H1 (cell line): ENCODE measurements around the gene FSIP1. TPM values are rescaled to one million over a fixed set of nuclear protein-coding genes. Genes with fewer than 3 reads are reported as not detected.

ENCODE experiments used
- CTCF ChIA-PET: fragments of 300-600 bp; sonication (Branson Sonifier 250); formaldehyde crosslinking; loops from one replicate; lab custom pipeline; 2021; ENCODE audit not compliant: partially characterized antibody; lab: Charles Lee
- POLR2A ChIA-PET: fragments of 300-600 bp; sonication (Branson Sonifier 250); formaldehyde crosslinking; loops from one replicate; lab custom pipeline; 2021; ENCODE audit warnings: inconsistent platforms; ENCODE audit not compliant: partially characterized antibody; lab: Charles Lee
- DNase-seq, 2 experiments: peaks; one replicate each; pipeline versions ENCODE4 v3.0.0 to v3.0.0-alpha.2; 2010 to 2022; ENCODE audit warnings: low spot score in 2 of 2, low read depth in 1 of 2, mixed read lengths in 1 of 2
- FAIRE-seq: peaks from 2 replicates; lab custom pipeline; 2011; peaks lifted over from hg19 to GRCh38; lab: Jason Lieb, UNC
- H2AFZ ChIP-seq: 2 replicates; pipeline ENCODE4 v1.8.1; 2012; ENCODE audit warnings: low read length, inconsistent platforms
- H2AK5ac ChIP-seq: 2 replicates; pipeline ENCODE4 v1.6.1; 2013; ENCODE audit warnings: low read depth, low read length
- H2BK120ac ChIP-seq: replicated peaks from 2 replicates; pipeline ENCODE3; 2013; ENCODE audit warnings: low read depth, low read length, inconsistent platforms
- H2BK12ac ChIP-seq: 2 replicates; pipeline ENCODE4 v1.6.1; 2013; ENCODE audit warnings: low read depth, low read length
- H2BK15ac ChIP-seq: 2 replicates; pipeline ENCODE4 v1.6.1; 2013; ENCODE audit warnings: low read length
- H2BK20ac ChIP-seq: 2 replicates; pipeline ENCODE4 v1.6.1; 2013; ENCODE audit warnings: low read length
- H2BK5ac ChIP-seq: 2 replicates; pipeline ENCODE4 v1.6.1; 2013; ENCODE audit warnings: low read depth, low read length
- H3K14ac ChIP-seq: 2 replicates; pipeline ENCODE4 v1.6.1; 2013; ENCODE audit warnings: inconsistent platforms; ENCODE audit not compliant: insufficient read length
- H3K18ac ChIP-seq: 2 replicates; pipeline ENCODE4 v1.6.1; 2013; ENCODE audit warnings: low read length; ENCODE audit errors: extremely low read depth
- H3K23ac ChIP-seq: 2 replicates; pipeline ENCODE4 v1.6.1; 2013; ENCODE audit warnings: inconsistent platforms; ENCODE audit not compliant: insufficient read length
- H3K23me2 ChIP-seq: 2 replicates; pipeline ENCODE4 v1.6.1; 2013; ENCODE audit warnings: low read depth, low read length
- H3K27ac ChIP-seq: 2 replicates; pipeline ENCODE4 v1.6.1; 2011; ENCODE audit warnings: low read depth, low read length, inconsistent platforms
- H3K27me3 ChIP-seq, 4 experiments: replicated peaks in 1 of 4; 1 replicate in 1 of 4; 2 replicates in 3 of 4; pipeline versions ENCODE4 v1.6.1 to v1.8.1; 2011 to 2013; ENCODE audit warnings: low read length in 3 of 4, mild to moderate bottlenecking in 3 of 4, inconsistent platforms in 2 of 4, mixed read lengths in 2 of 4, moderate library complexity in 1 of 4; ENCODE audit not compliant: control insufficient read depth in 3 of 4, insufficient read depth in 3 of 4; ENCODE audit errors: extremely low read depth in 1 of 4
- H3K36me3 ChIP-seq, 4 experiments: 2 replicates each; pipeline versions ENCODE4 v1.6.1 to v1.8.1; 2011 to 2013; ENCODE audit warnings: mild to moderate bottlenecking in 4 of 4, low read length in 3 of 4, moderate library complexity in 2 of 4, control low read depth in 1 of 4, inconsistent platforms in 1 of 4; ENCODE audit not compliant: insufficient read depth in 4 of 4, control insufficient read depth in 2 of 4
- H3K4ac ChIP-seq: replicated peaks from 2 replicates; pipeline ENCODE3; 2013; ENCODE audit warnings: low read length, low read depth, mixed read lengths, inconsistent platforms; ENCODE audit not compliant: insufficient read length
- H3K4me1 ChIP-seq, 4 experiments: replicated peaks in 1 of 4; 1 replicate in 1 of 4; 2 replicates in 3 of 4; pipeline versions ENCODE4 v1.6.1 to v1.8.1; 2011 to 2013; ENCODE audit warnings: low read length in 3 of 4, inconsistent platforms in 2 of 4, mixed read lengths in 1 of 4; ENCODE audit not compliant: insufficient read depth in 4 of 4, control insufficient read depth in 3 of 4
- H3K4me2 ChIP-seq, 2 experiments: 2 replicates each; pipeline versions ENCODE4 v1.6.1 to v1.8.1; 2011 to 2013; ENCODE audit warnings: low read depth in 2 of 2, low read length in 2 of 2, control low read depth in 1 of 2, inconsistent platforms in 1 of 2, mild to moderate bottlenecking in 1 of 2; ENCODE audit not compliant: insufficient read depth in 1 of 2
- H3K4me3 ChIP-seq, 4 experiments: fragments of 200-600, 300-600 bp in 1 of 4; sonication (generic), shearing (Covaris generic), sonication (Bioruptor Twin) in 1 of 4; 2 replicates each; pipeline versions ENCODE4 v1.5.1 to v1.8.1; 2011 to 2016; ENCODE audit warnings: low read length in 4 of 4, low read depth in 3 of 4, control low read depth in 2 of 4, inconsistent platforms in 2 of 4, mild to moderate bottlenecking in 2 of 4, mixed read lengths in 1 of 4, moderate library complexity in 1 of 4; ENCODE audit not compliant: insufficient read depth in 2 of 4; ENCODE audit errors: extremely low read depth in 1 of 4
- H3K56ac ChIP-seq: replicated peaks from 2 replicates; pipeline ENCODE3; 2013; ENCODE audit warnings: low read depth, mild to moderate bottlenecking, mixed read lengths, low read length, inconsistent platforms; ENCODE audit not compliant: insufficient read length
- H3K79me1 ChIP-seq: 2 replicates; pipeline ENCODE4 v1.6.1; 2013; ENCODE audit warnings: low read depth, low read length, control low read depth
- H3K79me2 ChIP-seq, 2 experiments: 2 replicates each; pipeline versions ENCODE4 v1.6.1 to v1.8.1; 2012 to 2013; ENCODE audit warnings: low read length in 2 of 2, mild to moderate bottlenecking in 2 of 2, inconsistent platforms in 1 of 2; ENCODE audit not compliant: insufficient read depth in 2 of 2, control insufficient read depth in 1 of 2
- H3K9ac ChIP-seq, 4 experiments: replicated peaks in 1 of 4; 1 replicate in 1 of 4; 2 replicates in 3 of 4; pipeline versions ENCODE4 v1.6.1 to v1.8.1; 2011 to 2013; ENCODE audit warnings: low read depth in 3 of 4, low read length in 3 of 4, control low read depth in 2 of 4, mild to moderate bottlenecking in 2 of 4, moderate library complexity in 2 of 4, inconsistent platforms in 1 of 4; ENCODE audit errors: extremely low read depth in 1 of 4
- H3K9me3 ChIP-seq, 2 experiments: 2 replicates each; pipeline versions ENCODE4 v1.6.1 to v1.8.1; 2012 to 2013; ENCODE audit warnings: mild to moderate bottlenecking in 2 of 2, moderate library complexity in 2 of 2, control low read depth in 1 of 2, inconsistent platforms in 1 of 2, low read depth in 1 of 2, low read length in 1 of 2, mixed read lengths in 1 of 2; ENCODE audit not compliant: insufficient read depth in 2 of 2
- H4K20me1 ChIP-seq, 2 experiments: replicated peaks in 1 of 2; 2 replicates each; pipeline versions ENCODE3 to v1.8.1; 2011 to 2013; ENCODE audit warnings: inconsistent platforms in 2 of 2, low read length in 2 of 2, mild to moderate bottlenecking in 1 of 2; ENCODE audit not compliant: insufficient read depth in 2 of 2, control insufficient read depth in 1 of 2
- H4K5ac ChIP-seq: 2 replicates; pipeline ENCODE4 v1.6.1; 2013; ENCODE audit warnings: low read length, low read depth, mixed read lengths, inconsistent platforms; ENCODE audit not compliant: insufficient read length
- H4K8ac ChIP-seq: 2 replicates; pipeline ENCODE4 v1.8.0; 2013; ENCODE audit warnings: mild to moderate bottlenecking, moderate library complexity, low read length, inconsistent platforms; ENCODE audit not compliant: insufficient read depth; ENCODE audit errors: extremely low read depth
- H4K91ac ChIP-seq: replicated peaks from 2 replicates; pipeline ENCODE3; 2013; ENCODE audit warnings: low read length, mixed read lengths, inconsistent platforms; ENCODE audit not compliant: insufficient read length
- POLR2AphosphoS5 ChIP-seq: IDR thresholded peaks from 2 replicates; pipeline ENCODE4 v1.6.1; 2011; ENCODE audit warnings: low read depth, low read length
- RAD21 ChIP-seq, 2 experiments: IDR thresholded peaks in 1 of 2; conservative IDR thresholded peaks in 1 of 2; 2 replicates each; pipeline ENCODE4 v1.6.1; 2011; ENCODE audit warnings: low read depth in 2 of 2, low read length in 2 of 2, improper control_type of control experiment in 1 of 2, inconsistent platforms in 1 of 2, mild to moderate bottlenecking in 1 of 2, moderate library complexity in 1 of 2
- WGBS, 2 experiments: shearing (Covaris generic) in 1 of 2; methylation state at CpG; one replicate each; pipeline versions ENCODE4 v1.1.6 to v1.1.7; 2013 to 2015; ENCODE audit warnings: low lambda C conversion rate in 2 of 2, mixed read lengths in 2 of 2, inconsistent platforms in 1 of 2, low coverage in 1 of 2, missing lambda C conversion rate in 1 of 2; ENCODE audit not compliant: insufficient replicate concordance in 2 of 2, insufficient coverage in 1 of 2, insufficient read length in 1 of 2; ENCODE audit errors: extremely low coverage in 1 of 2, missing lambda C conversion rate in 1 of 2; 5-methylcytosine and 5-hydroxymethylcytosine counted together
- polyA plus RNA-seq, 7 experiments: library from polyadenylated mRNA; depleted of rRNA in 3 of 7; stranded (reverse) in 5 of 7; unstranded in 2 of 7; fragments of >200 nt in 5 of 7; fragments of 200-250 nt in 2 of 7; gene quantifications; 1 replicate in 5 of 7; 2 replicates in 1 of 7; 4 replicates in 1 of 7; pipeline versions ENCODE4 v1.2.1 to v1.2.3, GENCODE V29; 2011 to 2013; ENCODE audit warnings: missing spikeins in 2 of 7, mixed read lengths in 2 of 7
- total RNA-seq: library from RNA; stranded (reverse); fragmentation: NEBNext Ultra II Directional; extraction: Animal tissue kit (Norgen Biotek cat#: 25700); gene quantifications from 2 replicates; pipeline ENCODE4 v1.2.1, GENCODE V29; 2021
- TF ChIP-seq, protein P1 (sequence below): IDR thresholded peaks from 2 replicates; pipeline ENCODE4 v1.6.1; 2012; ENCODE audit warnings: low read length, inconsistent platforms

FSIP1 gene
- total and polyA plus RNA-seq, 2 of the 8 experiments (the other 6 are each of a cell fraction or from before 2014, with no cell fraction given): 0.18 to 1.3 TPM

DNA sequence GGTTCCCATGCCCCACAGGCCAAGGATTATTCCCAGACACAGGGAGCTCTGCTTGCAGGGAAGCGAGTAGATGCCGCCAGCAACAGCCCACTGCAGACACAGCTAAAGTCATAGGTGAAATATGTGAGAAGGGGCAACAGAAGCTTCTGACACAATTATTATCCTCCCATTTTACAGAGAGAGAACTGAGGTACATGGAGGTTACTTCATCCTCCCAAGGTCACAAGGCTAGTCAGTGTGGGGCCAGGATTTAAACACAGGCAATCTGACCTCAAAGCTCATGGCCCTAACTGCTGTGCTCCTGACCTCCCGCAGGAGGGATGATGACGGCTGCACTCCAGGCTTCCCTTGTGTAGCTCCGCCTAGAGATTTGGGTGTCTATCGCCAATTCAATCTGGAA, 15.7 kb upstream of the FSIP1 start:
- Histone ChIP-seq H4K8ac (no peak overlapping the region), H3K4me2 (no peak overlapping the region), H3K79me1 (no peaks in the 10 kb centered on the region; the same call in 1 of the 2 replicates), H3K79me2 (peaks cover 0 to 12% of the 10 kb centered on the region in 2 experiments; a peak in 1 of 4 replicates), H4K20me1 (peaks cover 3 to 4% of the 10 kb centered on the region in 2 experiments), H3K23ac (no peak overlapping the region), H2BK120ac (no peak overlapping the region), H3K4ac (no peak overlapping the region), H4K5ac (no peak overlapping the region), H3K9me3 (no peaks in the 10 kb centered on the region), H2BK20ac (no peak overlapping the region), H3K27ac (no peak overlapping the region), H3K36me3 (peaks cover 4 to 28% (median 20%) of the 10 kb centered on the region in 4 experiments), H3K18ac (no peak overlapping the region), H3K4me1 (no peaks in the 10 kb centered on the region; a peak in 1 of 7 replicates), H3K9ac (no peak overlapping the region), H2BK5ac (no peak overlapping the region)
- FAIRE-seq: no peak
- WGBS, 2 experiments: 87% methylated on average over 6 of the region's 6 CpGs; no CpG with 5 or more reads in 1 of the 2 experiments
- CTCF ChIA-PET: interaction anchor here (0.6 to 3.5 kb wide), 6 partner anchors 10 to 604 kb away, joined by 3 to 33 read pairs (median 4); partner anchors contain the start of gene FSIP1
- TF ChIP-seq POLR2AphosphoS5 (peak; percentile 61), RAD21 (IDR thresholded peaks at IDR 0.05 in 1 of 2, conservative IDR thresholded peaks at IDR 0.05 in 1 of 2; ENCODE audit: low read depth in 2 of 2, low read length in 2 of 2) (no peak)
- TF ChIP-seq, protein P1, sequence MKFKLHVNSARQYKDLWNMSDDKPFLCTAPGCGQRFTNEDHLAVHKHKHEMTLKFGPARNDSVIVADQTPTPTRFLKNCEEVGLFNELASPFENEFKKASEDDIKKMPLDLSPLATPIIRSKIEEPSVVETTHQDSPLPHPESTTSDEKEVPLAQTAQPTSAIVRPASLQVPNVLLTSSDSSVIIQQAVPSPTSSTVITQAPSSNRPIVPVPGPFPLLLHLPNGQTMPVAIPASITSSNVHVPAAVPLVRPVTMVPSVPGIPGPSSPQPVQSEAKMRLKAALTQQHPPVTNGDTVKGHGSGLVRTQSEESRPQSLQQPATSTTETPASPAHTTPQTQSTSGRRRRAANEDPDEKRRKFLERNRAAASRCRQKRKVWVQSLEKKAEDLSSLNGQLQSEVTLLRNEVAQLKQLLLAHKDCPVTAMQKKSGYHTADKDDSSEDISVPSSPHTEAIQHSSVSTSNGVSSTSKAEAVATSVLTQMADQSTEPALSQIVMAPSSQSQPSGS: 0 out of 2 replicates have a peak, but pooled peaks have one; percentile 17
- TF ChIP-seq, all 59 proteins: peak for 2
- H3K27me3 ChIP-seq: no peaks in the 10 kb centered on the region
- H2AFZ ChIP-seq: no peak overlapping the region
- no peak for DNase-seq
- H3K23me2 ChIP-seq: no peaks in the 10 kb centered on the region
- H2BK12ac ChIP-seq: no peak overlapping the region
- H4K91ac ChIP-seq: no peak overlapping the region
- no peak overlapping the region for H3K14ac ChIP-seq
- H2BK15ac ChIP-seq: no peak overlapping the region
- POLR2A ChIA-PET: interaction anchor here (0.7 to 3.7 kb wide), 6 partner anchors 10 to 136 kb away, joined by 4 to 14 read pairs (median 6); partner anchors contain the start of gene EIF2AK4
- H3K4me3 ChIP-seq: no peak overlapping the region
- no peak overlapping the region for H3K56ac ChIP-seq
- H2AK5ac ChIP-seq: no peak overlapping the region
